Measurements from ENCODE around the gene GAL3ST3.
A peak's percentile ranks its signal among the peaks of the same experiment; 100 is the strongest.

Gene GAL3ST3

DNA sequence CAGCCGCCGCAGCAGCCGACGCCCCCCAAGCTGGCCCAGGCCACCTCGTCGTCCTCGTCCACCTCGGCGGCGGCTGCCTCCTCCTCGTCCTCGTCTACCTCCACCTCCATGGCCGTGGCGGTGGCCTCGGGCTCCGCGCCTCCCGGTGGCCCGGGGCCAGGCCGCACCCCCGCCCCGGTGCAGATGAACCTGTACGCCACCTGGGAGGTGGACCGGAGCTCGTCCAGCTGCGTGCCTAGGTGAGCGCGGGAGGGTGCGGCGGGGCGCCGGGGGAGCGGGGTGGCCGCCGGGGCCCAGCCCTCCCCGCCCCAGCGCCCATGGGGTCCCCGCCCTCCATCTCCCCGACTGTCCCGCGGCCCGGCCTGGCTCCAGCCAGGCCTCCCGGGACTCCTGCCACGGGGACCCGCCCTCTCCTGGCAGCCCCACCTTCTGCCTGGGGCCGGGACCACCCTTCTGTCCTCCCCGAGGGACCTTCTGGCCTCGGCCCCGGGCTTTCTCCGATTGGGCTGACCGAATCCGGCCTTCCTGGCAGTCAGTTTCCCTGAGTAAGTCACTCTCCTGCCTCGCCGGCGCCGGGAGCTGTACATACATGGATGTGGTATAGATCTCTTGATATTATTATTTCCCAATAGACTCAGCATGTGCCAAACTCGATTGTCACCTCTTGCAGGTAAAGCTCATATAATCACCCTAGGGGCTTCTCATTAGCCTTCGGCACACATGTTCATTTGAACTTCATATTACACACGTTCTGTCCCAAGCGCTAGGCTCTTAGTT lies 21.8 kb upstream of the GAL3ST3 start:
- H3K4me1 ChIP-seq (ENCODE audit: insufficient read depth, low read length, severe bottlenecking) = peaks cover 52% of the 10 kb centered on the region
- peaks cover 25% of the 10 kb centered on the region for H3K79me2 ChIP-seq (ENCODE audit: insufficient read depth, low read length)
- H3K9ac ChIP-seq (ENCODE audit: low read length) = peak overlapping the region; percentile 91
- H4K20me1 ChIP-seq (ENCODE audit: insufficient read depth, low read length) = no peaks in the 10 kb centered on the region
- no peaks in the 10 kb centered on the region for H3K27me3 ChIP-seq (ENCODE audit: insufficient read depth, low read length)
- H3K4me2 ChIP-seq (ENCODE audit: low read length) = peak overlapping the region; percentile 78
- H3F3A ChIP-seq (ENCODE audit: insufficient read depth, low read length) = peaks cover 11% of the 10 kb centered on the region; the same call in 1 of the 2 replicates
- no peaks in the 10 kb centered on the region for H3K9me2 ChIP-seq (ENCODE audit: low read depth, low read length)
- peak overlapping the region; percentile 89 for H3K4me3 ChIP-seq (ENCODE audit: low read depth, low read length, poor library complexity, severe bottlenecking)
- no peak overlapping the region for H2AFZ ChIP-seq (ENCODE audit: low read length)
- TF ChIP-seq CTCF (IDR thresholded peaks at IDR 0.05; ENCODE audit: low read length) (no peak), EZH2 (IDR thresholded peaks at IDR 0.05; ENCODE audit: borderline replicate concordance, low read length) (no peak)
- H3K9me3 ChIP-seq (ENCODE audit: low read length) = no peaks in the 10 kb centered on the region
- peak overlapping the region; percentile 81 for H3K27ac ChIP-seq (ENCODE audit: low read depth, low read length, poor library complexity, severe bottlenecking)
- H3K36me3 ChIP-seq (ENCODE audit: insufficient read depth, low read length) = peaks cover 61% of the 10 kb centered on the region

- Histone ChIP-seq H3K9me2 (ENCODE audit: low read depth, low read length) (no peaks in the 10 kb centered on the region), H3K27me3 (ENCODE audit: insufficient read depth, low read length) (no peaks in the 10 kb centered on the region), H3F3A (ENCODE audit: insufficient read depth, low read length) (peaks cover 11% of the 10 kb centered on the region; the same call in 1 of the 2 replicates), H3K4me2 (ENCODE audit: low read length) (peak within 1 kb of the TSS; percentile 78), H3K36me3 (ENCODE audit: insufficient read depth, low read length) (peaks cover 65% of the 10 kb centered on the region), H3K4me1 (ENCODE audit: insufficient read depth, low read length, severe bottlenecking) (peaks cover 52% of the 10 kb centered on the region), H3K79me2 (ENCODE audit: insufficient read depth, low read length) (peaks cover 25% of the 10 kb centered on the region), H3K9me3 (ENCODE audit: low read length) (0 out of 2 replicates have a peak, but pooled peaks cover 3% of the 10 kb centered on the region), H3K4me3 (ENCODE audit: low read depth, low read length, poor library complexity, severe bottlenecking) (peak within 1 kb of the TSS; percentile 89), H3K9ac (ENCODE audit: low read length) (peak within 1 kb of the TSS; percentile 91), H2AFZ (ENCODE audit: low read length) (no peak within 1 kb of the TSS), H4K20me1 (ENCODE audit: insufficient read depth, low read length) (no peaks in the 10 kb centered on the region), H3K27ac (ENCODE audit: low read depth, low read length, poor library complexity, severe bottlenecking) (peak within 1 kb of the TSS; percentile 91)
- TF ChIP-seq EZH2 (IDR thresholded peaks at IDR 0.05; ENCODE audit: borderline replicate concordance, low read length) (no peak), CTCF (IDR thresholded peaks at IDR 0.05; ENCODE audit: low read length) (no peak)
Measured at GRCh38 chr11:66069715-66070603, 21.0 kb upstream of the GAL3ST3 start, which contains the start of gene PACS1. Gene PACS1 (plus strand): TSS chr11:66070272. CDS start chr11:66070487, 215 bp downstream.

DNA sequence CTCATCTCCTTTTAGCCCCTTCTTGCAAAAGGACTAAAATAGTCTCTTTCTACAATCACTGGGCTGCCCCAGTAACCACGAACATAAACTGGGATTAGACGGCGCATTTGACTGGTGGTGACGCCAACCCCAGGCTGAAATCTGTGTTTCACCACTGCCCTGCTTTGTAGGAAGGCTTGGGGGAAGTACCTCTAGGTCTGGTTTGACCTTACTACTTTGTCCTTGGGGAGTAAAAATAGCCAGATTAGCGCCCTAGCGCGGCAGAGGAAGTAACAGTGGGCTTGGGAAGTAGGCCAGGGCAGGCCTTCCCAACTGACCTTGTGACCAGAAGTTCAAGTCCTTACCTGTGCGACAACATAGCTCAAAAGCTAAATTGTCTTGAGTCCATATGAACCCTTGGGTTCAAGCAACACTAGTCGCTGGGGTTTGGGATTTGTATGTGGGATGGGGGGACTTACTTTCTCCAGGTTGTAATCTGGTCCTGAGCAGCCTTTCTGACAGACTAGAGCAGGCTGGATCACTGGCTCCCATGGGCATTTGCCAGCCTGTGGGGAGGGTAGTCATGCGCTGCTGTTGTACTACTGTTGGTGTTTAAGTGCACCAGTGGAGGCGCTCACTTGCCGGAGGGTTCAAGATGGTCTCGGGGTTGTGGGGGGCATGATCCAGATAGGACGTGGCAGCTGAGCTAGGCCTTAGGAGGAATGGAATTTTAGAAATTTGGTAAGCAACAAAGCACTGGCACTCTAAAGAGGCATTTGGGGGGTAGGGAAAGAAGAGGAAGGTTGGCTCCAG lies 20.2 kb upstream of the GAL3ST3 start:
- Histone ChIP-seq H3K9me3 (ENCODE audit: low read length) (0 out of 2 replicates have a peak, but pooled peaks cover 5% of the 10 kb centered on the region), H3K9me2 (ENCODE audit: low read depth, low read length) (no peaks in the 10 kb centered on the region), H3K27ac (ENCODE audit: low read depth, low read length, poor library complexity, severe bottlenecking) (peak overlapping the region; percentile 91), H3K27me3 (ENCODE audit: insufficient read depth, low read length) (no peaks in the 10 kb centered on the region), H2AFZ (ENCODE audit: low read length) (no peak overlapping the region), H3K4me3 (ENCODE audit: low read depth, low read length, poor library complexity, severe bottlenecking) (peak overlapping the region; percentile 69), H3K4me2 (ENCODE audit: low read length) (peak overlapping the region; percentile 72), H4K20me1 (ENCODE audit: insufficient read depth, low read length) (no peaks in the 10 kb centered on the region), H3F3A (ENCODE audit: insufficient read depth, low read length) (peaks cover 11% of the 10 kb centered on the region; the same call in 1 of the 2 replicates), H3K9ac (ENCODE audit: low read length) (peak overlapping the region; percentile 80), H3K4me1 (ENCODE audit: insufficient read depth, low read length, severe bottlenecking) (peaks cover 47% of the 10 kb centered on the region), H3K36me3 (ENCODE audit: insufficient read depth, low read length) (peaks cover 68% of the 10 kb centered on the region), H3K79me2 (ENCODE audit: insufficient read depth, low read length) (peaks cover 21% of the 10 kb centered on the region)
- TF ChIP-seq EZH2 (IDR thresholded peaks at IDR 0.05; ENCODE audit: borderline replicate concordance, low read length) (no peak), CTCF (IDR thresholded peaks at IDR 0.05; ENCODE audit: low read length) (peak; percentile 55)

All from OCI-LY1 (cell line).